Measurements from ENCODE around the gene SLC8A1.

DNA sequence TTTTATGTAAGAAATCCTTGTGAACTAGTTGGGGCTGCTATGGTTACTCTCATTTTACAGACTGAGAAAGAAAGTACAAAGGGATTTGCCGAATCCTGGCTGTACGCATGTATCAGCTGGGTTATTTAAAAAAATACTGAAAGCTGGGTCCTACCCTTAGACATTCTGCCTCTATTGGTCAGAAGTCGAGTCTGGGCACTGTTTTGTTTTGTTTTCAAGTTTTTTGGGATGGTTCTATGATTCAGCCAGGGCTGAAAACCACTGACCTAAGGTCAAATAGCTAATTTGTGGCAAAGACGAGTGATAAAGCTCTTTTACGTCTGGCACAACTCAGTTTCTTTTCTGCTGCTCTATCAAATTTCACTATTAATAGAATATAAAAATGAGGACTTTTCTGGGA is 5.9 kb upstream of the SLC8A1 start:
- TF ChIP-seq, protein P1, sequence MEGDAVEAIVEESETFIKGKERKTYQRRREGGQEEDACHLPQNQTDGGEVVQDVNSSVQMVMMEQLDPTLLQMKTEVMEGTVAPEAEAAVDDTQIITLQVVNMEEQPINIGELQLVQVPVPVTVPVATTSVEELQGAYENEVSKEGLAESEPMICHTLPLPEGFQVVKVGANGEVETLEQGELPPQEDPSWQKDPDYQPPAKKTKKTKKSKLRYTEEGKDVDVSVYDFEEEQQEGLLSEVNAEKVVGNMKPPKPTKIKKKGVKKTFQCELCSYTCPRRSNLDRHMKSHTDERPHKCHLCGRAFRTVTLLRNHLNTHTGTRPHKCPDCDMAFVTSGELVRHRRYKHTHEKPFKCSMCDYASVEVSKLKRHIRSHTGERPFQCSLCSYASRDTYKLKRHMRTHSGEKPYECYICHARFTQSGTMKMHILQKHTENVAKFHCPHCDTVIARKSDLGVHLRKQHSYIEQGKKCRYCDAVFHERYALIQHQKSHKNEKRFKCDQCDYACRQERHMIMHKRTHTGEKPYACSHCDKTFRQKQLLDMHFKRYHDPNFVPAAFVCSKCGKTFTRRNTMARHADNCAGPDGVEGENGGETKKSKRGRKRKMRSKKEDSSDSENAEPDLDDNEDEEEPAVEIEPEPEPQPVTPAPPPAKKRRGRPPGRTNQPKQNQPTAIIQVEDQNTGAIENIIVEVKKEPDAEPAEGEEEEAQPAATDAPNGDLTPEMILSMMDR (IDR thresholded peaks at IDR 0.05), result no peak
- no peak for TF ChIP-seq EZH2 (IDR thresholded peaks at IDR 0.05; ENCODE audit: borderline replicate concordance, insufficient read depth, low read depth, low read length, poor library complexity, severe bottlenecking)

All from B cell (primary cell).